Loucy (cell line): Measurements from ENCODE around the gene UNC13B.

ENCODE experiments used
- H2AFZ ChIP-seq: fragments of 200-600 bp; sonication (generic); 2 replicates; pipeline ENCODE4 v1.6.0; 2016; ENCODE audit warnings: antibody characterized with exemption, mild to moderate bottlenecking, low read length, moderate library complexity
- H3F3A ChIP-seq: fragments of 200-600 bp; 2 replicates; pipeline ENCODE4 v1.6.0; 2016; ENCODE audit warnings: antibody characterized with exemption, low read depth, mild to moderate bottlenecking
- H3K27me3 ChIP-seq: fragments of 200-600 bp; sonication (generic); 2 replicates; pipeline ENCODE4 v1.6.1; 2014; ENCODE audit warnings: low read length, mild to moderate bottlenecking; ENCODE audit not compliant: insufficient read depth, poor library complexity, severe bottlenecking
- H3K36me3 ChIP-seq: fragments of 200-600 bp; sonication (generic); 2 replicates; pipeline ENCODE4 v1.6.1; 2016; ENCODE audit warnings: low read length; ENCODE audit not compliant: insufficient read depth
- H3K4me1 ChIP-seq: fragments of 200-600 bp; sonication (generic); 2 replicates; pipeline ENCODE4 v1.5.1; 2014; ENCODE audit warnings: low read length, mild to moderate bottlenecking; ENCODE audit not compliant: insufficient read depth, poor library complexity, severe bottlenecking
- H3K4me2 ChIP-seq: fragments of 200-600 bp; sonication (generic); 2 replicates; pipeline ENCODE4 v1.6.0; 2014; ENCODE audit warnings: antibody characterized with exemption, low read length, low read depth, mild to moderate bottlenecking; ENCODE audit not compliant: poor library complexity, severe bottlenecking
- H3K4me3 ChIP-seq: fragments of 200-600 bp; sonication (generic); 2 replicates; pipeline ENCODE4 v1.5.1; 2014; ENCODE audit warnings: low read length, mild to moderate bottlenecking, mixed read lengths; ENCODE audit not compliant: poor library complexity, severe bottlenecking
- H3K79me2 ChIP-seq: fragments of 200-600 bp; sonication (generic); 2 replicates; pipeline ENCODE4 v1.6.1; 2014; ENCODE audit warnings: low read length; ENCODE audit not compliant: insufficient read depth
- H3K9ac ChIP-seq: fragments of 200-600 bp; sonication (generic); 2 replicates; pipeline ENCODE4 v1.6.0; 2014; ENCODE audit warnings: mild to moderate bottlenecking, low read depth, low read length, moderate library complexity; ENCODE audit not compliant: poor library complexity, severe bottlenecking
- H3K9me2 ChIP-seq: fragments of 200-600 bp; sonication (generic); replicated peaks from 2 replicates; pipeline ENCODE4 v1.6.1; 2016; ENCODE audit warnings: low read depth, low read length, mixed read lengths
- H3K9me3 ChIP-seq: fragments of 200-600 bp; sonication (generic); 2 replicates; pipeline ENCODE4 v1.6.1; 2014; ENCODE audit warnings: mild to moderate bottlenecking, antibody characterized with exemption, low read length, low read depth; ENCODE audit not compliant: insufficient read depth
- H4K20me1 ChIP-seq: fragments of 200-600 bp; sonication (generic); 2 replicates; pipeline ENCODE4 v1.6.0; 2014; ENCODE audit warnings: antibody characterized with exemption, low read length, mild to moderate bottlenecking; ENCODE audit not compliant: insufficient read depth, poor library complexity, severe bottlenecking
- EZH2phosphoT487 ChIP-seq: fragments of 200-600 bp; IDR thresholded peaks from 2 replicates; pipeline ENCODE4 v1.6.1; 2018; ENCODE audit warnings: antibody characterized with exemption, mild to moderate bottlenecking, moderate library complexity, borderline replicate concordance
- TF ChIP-seq, protein P1 (sequence below): fragments of 200-600 bp; sonication (generic); conservative IDR thresholded peaks from 2 replicates; pipeline ENCODE4 v1.5.1; 2014; ENCODE audit warnings: mild to moderate bottlenecking, antibody characterized with exemption, low read length

Gene UNC13B

DNA sequence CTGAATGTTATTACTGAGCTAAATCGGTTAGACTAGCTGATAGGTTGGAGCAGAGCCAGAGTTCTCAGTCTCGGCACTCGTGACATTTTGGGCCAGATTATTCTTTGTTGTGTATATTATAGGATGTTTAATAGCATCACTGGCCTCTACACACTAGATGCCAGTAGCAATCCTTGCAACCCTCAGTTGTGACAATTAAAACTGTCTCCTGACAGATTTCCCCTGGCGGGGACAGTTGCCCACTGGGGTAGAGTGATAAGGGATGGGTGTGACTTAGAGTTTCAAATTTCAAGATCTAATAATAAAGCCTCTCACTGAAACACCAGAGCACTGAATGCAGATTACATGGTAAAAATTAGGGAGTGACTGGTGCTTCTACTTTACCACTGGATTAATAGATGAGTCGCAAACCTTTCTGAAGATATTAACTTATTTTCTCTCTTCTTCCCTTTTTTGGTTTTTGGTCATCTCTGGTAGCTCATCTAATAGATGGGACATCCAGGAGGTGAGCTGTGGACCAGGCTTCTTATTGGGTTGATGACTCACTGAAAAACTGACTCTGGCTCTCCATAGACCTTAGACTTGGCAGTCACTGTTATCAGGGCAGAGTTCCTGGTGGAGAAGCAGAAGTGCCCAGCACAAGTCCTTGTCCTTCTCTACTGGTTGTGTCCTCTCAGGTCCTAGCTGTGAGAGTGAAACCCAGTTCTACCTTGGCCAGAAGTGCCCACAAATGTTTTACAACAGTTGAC lies 150.3 kb downstream of the UNC13B start:
- Histone ChIP-seq H3K4me1 (no peaks in the 10 kb centered on the region), H3K4me3 (no peak overlapping the region), H2AFZ (no peak overlapping the region)

DNA sequence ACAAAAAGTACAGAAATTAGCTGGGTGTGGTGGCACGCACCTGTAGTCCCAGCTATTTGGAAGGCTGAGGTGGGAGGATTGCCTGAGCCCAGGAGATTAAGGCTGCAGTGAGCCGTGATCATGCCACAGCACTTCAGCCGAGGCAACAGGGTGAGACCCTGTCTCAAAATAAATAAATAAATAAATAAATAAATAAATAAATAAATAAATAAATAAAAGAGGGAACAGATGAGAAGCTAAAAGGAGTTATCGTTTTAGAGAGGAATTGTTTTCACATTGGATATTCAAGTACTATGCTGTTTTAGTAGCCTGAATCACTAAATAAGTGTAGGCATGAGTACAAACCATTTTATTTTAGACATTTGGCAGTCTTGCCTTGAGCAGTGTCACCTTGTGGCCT lies 151.7 kb downstream of the UNC13B start:
- H3K36me3 ChIP-seq, result no peaks in the 10 kb centered on the region
- H3K4me3 ChIP-seq, result no peak overlapping the region
- no peak overlapping the region for H2AFZ ChIP-seq
- no peak overlapping the region for H3K4me2 ChIP-seq
- H3K79me2 ChIP-seq, result no peaks in the 10 kb centered on the region
- H3K9me2 ChIP-seq, result no peaks in the 10 kb centered on the region
- H3K9me3 ChIP-seq, result no peaks in the 10 kb centered on the region
- TF ChIP-seq, protein P1, sequence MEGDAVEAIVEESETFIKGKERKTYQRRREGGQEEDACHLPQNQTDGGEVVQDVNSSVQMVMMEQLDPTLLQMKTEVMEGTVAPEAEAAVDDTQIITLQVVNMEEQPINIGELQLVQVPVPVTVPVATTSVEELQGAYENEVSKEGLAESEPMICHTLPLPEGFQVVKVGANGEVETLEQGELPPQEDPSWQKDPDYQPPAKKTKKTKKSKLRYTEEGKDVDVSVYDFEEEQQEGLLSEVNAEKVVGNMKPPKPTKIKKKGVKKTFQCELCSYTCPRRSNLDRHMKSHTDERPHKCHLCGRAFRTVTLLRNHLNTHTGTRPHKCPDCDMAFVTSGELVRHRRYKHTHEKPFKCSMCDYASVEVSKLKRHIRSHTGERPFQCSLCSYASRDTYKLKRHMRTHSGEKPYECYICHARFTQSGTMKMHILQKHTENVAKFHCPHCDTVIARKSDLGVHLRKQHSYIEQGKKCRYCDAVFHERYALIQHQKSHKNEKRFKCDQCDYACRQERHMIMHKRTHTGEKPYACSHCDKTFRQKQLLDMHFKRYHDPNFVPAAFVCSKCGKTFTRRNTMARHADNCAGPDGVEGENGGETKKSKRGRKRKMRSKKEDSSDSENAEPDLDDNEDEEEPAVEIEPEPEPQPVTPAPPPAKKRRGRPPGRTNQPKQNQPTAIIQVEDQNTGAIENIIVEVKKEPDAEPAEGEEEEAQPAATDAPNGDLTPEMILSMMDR, result no peak
- no peak for TF ChIP-seq EZH2phosphoT487
- no peaks in the 10 kb centered on the region for H3K4me1 ChIP-seq
- H4K20me1 ChIP-seq, result no peaks in the 10 kb centered on the region
- H3F3A ChIP-seq, result no peaks in the 10 kb centered on the region
- no peak overlapping the region for H3K9ac ChIP-seq
- no peaks in the 10 kb centered on the region for H3K27me3 ChIP-seq

More for the DNA sequence above, 150.3 kb downstream of the UNC13B start:
- Histone ChIP-seq H3K36me3 (no peaks in the 10 kb centered on the region), H3K79me2 (no peaks in the 10 kb centered on the region), H3K4me2 (no peak overlapping the region), H3K9me2 (no peaks in the 10 kb centered on the region), H3K9me3 (no peaks in the 10 kb centered on the region), H3K9ac (no peak overlapping the region), H4K20me1 (no peaks in the 10 kb centered on the region), H3F3A (no peaks in the 10 kb centered on the region), H3K27me3 (no peaks in the 10 kb centered on the region)
- TF ChIP-seq EZH2phosphoT487, result no peak
- TF ChIP-seq, protein P1, result no peak

DNA sequence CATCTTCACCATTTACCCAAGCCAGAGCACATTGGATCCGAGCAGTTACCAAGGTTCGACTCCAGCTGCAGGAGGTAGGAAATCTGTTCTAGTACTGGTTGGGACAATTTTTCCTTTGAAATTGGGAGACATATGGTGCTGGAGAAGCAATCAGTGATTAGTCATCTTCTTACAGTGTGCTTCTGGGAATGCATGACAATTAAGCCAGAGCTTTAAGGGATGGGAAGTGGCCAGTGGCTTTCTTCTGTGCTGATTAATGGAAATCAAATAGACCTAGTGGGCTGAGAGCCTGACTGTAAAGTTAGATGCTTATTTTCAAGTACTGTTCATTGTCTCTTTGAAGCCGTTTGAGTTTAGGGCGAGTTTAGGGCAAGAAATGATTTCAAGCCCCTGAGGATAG lies 152.1 kb downstream of the UNC13B start:
- no peaks in the 10 kb centered on the region for H3K9me2 ChIP-seq
- H3K4me3 ChIP-seq, result no peak overlapping the region
- H4K20me1 ChIP-seq, result no peaks in the 10 kb centered on the region
- H3K4me2 ChIP-seq, result no peak overlapping the region
- no peaks in the 10 kb centered on the region for H3K4me1 ChIP-seq
- TF ChIP-seq, protein P1, result no peak
- no peak for TF ChIP-seq EZH2phosphoT487
- no peaks in the 10 kb centered on the region for H3K27me3 ChIP-seq
- no peaks in the 10 kb centered on the region for H3K9me3 ChIP-seq
- no peaks in the 10 kb centered on the region for H3F3A ChIP-seq
- H3K79me2 ChIP-seq, result no peaks in the 10 kb centered on the region
- H2AFZ ChIP-seq, result no peak overlapping the region
- no peaks in the 10 kb centered on the region for H3K36me3 ChIP-seq
- H3K9ac ChIP-seq, result no peak overlapping the region
